Measurements from ENCODE around the gene PRR15. TPM values are rescaled to one million over a fixed set of nuclear protein-coding genes. Genes with fewer than 3 reads are reported as not detected.

PRR15 gene
- total and polyA plus RNA-seq, 2 of the 8 experiments (the other 6 are each of a cell fraction or from before 2014, with no cell fraction given): 4.9 to 7.9 TPM

GRCh38 chr7:29612596-29612995 is 49.0 kb downstream of the PRR15 start (continued):
- TF ChIP-seq, protein P1, sequence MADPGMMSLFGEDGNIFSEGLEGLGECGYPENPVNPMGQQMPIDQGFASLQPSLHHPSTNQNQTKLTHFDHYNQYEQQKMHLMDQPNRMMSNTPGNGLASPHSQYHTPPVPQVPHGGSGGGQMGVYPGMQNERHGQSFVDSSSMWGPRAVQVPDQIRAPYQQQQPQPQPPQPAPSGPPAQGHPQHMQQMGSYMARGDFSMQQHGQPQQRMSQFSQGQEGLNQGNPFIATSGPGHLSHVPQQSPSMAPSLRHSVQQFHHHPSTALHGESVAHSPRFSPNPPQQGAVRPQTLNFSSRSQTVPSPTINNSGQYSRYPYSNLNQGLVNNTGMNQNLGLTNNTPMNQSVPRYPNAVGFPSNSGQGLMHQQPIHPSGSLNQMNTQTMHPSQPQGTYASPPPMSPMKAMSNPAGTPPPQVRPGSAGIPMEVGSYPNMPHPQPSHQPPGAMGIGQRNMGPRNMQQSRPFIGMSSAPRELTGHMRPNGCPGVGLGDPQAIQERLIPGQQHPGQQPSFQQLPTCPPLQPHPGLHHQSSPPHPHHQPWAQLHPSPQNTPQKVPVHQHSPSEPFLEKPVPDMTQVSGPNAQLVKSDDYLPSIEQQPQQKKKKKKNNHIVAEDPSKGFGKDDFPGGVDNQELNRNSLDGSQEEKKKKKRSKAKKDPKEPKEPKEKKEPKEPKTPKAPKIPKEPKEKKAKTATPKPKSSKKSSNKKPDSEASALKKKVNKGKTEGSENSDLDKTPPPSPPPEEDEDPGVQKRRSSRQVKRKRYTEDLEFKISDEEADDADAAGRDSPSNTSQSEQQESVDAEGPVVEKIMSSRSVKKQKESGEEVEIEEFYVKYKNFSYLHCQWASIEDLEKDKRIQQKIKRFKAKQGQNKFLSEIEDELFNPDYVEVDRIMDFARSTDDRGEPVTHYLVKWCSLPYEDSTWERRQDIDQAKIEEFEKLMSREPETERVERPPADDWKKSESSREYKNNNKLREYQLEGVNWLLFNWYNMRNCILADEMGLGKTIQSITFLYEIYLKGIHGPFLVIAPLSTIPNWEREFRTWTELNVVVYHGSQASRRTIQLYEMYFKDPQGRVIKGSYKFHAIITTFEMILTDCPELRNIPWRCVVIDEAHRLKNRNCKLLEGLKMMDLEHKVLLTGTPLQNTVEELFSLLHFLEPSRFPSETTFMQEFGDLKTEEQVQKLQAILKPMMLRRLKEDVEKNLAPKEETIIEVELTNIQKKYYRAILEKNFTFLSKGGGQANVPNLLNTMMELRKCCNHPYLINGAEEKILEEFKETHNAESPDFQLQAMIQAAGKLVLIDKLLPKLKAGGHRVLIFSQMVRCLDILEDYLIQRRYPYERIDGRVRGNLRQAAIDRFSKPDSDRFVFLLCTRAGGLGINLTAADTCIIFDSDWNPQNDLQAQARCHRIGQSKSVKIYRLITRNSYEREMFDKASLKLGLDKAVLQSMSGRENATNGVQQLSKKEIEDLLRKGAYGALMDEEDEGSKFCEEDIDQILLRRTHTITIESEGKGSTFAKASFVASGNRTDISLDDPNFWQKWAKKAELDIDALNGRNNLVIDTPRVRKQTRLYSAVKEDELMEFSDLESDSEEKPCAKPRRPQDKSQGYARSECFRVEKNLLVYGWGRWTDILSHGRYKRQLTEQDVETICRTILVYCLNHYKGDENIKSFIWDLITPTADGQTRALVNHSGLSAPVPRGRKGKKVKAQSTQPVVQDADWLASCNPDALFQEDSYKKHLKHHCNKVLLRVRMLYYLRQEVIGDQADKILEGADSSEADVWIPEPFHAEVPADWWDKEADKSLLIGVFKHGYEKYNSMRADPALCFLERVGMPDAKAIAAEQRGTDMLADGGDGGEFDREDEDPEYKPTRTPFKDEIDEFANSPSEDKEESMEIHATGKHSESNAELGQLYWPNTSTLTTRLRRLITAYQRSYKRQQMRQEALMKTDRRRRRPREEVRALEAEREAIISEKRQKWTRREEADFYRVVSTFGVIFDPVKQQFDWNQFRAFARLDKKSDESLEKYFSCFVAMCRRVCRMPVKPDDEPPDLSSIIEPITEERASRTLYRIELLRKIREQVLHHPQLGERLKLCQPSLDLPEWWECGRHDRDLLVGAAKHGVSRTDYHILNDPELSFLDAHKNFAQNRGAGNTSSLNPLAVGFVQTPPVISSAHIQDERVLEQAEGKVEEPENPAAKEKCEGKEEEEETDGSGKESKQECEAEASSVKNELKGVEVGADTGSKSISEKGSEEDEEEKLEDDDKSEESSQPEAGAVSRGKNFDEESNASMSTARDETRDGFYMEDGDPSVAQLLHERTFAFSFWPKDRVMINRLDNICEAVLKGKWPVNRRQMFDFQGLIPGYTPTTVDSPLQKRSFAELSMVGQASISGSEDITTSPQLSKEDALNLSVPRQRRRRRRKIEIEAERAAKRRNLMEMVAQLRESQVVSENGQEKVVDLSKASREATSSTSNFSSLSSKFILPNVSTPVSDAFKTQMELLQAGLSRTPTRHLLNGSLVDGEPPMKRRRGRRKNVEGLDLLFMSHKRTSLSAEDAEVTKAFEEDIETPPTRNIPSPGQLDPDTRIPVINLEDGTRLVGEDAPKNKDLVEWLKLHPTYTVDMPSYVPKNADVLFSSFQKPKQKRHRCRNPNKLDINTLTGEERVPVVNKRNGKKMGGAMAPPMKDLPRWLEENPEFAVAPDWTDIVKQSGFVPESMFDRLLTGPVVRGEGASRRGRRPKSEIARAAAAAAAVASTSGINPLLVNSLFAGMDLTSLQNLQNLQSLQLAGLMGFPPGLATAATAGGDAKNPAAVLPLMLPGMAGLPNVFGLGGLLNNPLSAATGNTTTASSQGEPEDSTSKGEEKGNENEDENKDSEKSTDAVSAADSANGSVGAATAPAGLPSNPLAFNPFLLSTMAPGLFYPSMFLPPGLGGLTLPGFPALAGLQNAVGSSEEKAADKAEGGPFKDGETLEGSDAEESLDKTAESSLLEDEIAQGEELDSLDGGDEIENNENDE (IDR thresholded peaks at IDR 0.05; ENCODE audit: insufficient replicate concordance, low read length): no peak
- TF ChIP-seq USF2 (IDR thresholded peaks at IDR 0.05; ENCODE audit: low read length) (no peak), MAFK (IDR thresholded peaks at IDR 0.05; ENCODE audit: low read depth, low read length) (no peak), RAD21 (IDR thresholded peaks at IDR 0.05 in 1 of 2, conservative IDR thresholded peaks at IDR 0.05 in 1 of 2; ENCODE audit: low read depth in 2 of 2, low read length in 2 of 2) (no peak)

All from H1 (cell line).